ENCODE data around the gene UNC5C.

The UNC5C gene

GRCh38 chr4:95217197-95217596, 331.6 kb downstream of the UNC5C start:
- H3K27me3 ChIP-seq (ENCODE audit: control insufficient read depth, insufficient read depth, low read length): no peaks in the 10 kb centered on the region
- no peaks in the 10 kb centered on the region for H3K9me3 ChIP-seq (ENCODE audit: control insufficient read depth, insufficient read depth, low read length)
- no peaks in the 10 kb centered on the region for H3K36me3 ChIP-seq (ENCODE audit: control insufficient read depth, insufficient read depth, low read length)
- no peak overlapping the region for H3K9ac ChIP-seq (ENCODE audit: low read depth, low read length)
- H3K4me1 ChIP-seq (ENCODE audit: control insufficient read depth, insufficient read depth, low read length): peaks cover 2% of the 10 kb centered on the region; the same call in 1 of the 2 replicates
- no peak overlapping the region for H3K27ac ChIP-seq (ENCODE audit: low read depth, low read length)
- no peak overlapping the region for H3K4me3 ChIP-seq (ENCODE audit: low read depth, low read length)

- Histone ChIP-seq H3K36me3 (ENCODE audit: control insufficient read depth, insufficient read depth, low read length) (no peaks in the 10 kb centered on the region), H3K27ac (ENCODE audit: low read depth, low read length) (no peak overlapping the region), H3K4me1 (ENCODE audit: control insufficient read depth, insufficient read depth, low read length) (peaks cover 2% of the 10 kb centered on the region; the same call in 1 of the 2 replicates), H3K9me3 (ENCODE audit: control insufficient read depth, insufficient read depth, low read length) (no peaks in the 10 kb centered on the region), H3K4me3 (ENCODE audit: low read depth, low read length) (no peak overlapping the region), H3K9ac (ENCODE audit: low read depth, low read length) (no peak overlapping the region), H3K27me3 (ENCODE audit: control insufficient read depth, insufficient read depth, low read length) (no peaks in the 10 kb centered on the region)
Measured at GRCh38 chr4:95216636-95217035, 332.1 kb downstream of the UNC5C start.

GRCh38 chr4:95215991-95216605, 332.7 kb downstream of the UNC5C start:
- Histone ChIP-seq H3K9ac (ENCODE audit: low read depth, low read length) (no peak overlapping the region), H3K27me3 (ENCODE audit: control insufficient read depth, insufficient read depth, low read length) (no peaks in the 10 kb centered on the region), H3K4me3 (ENCODE audit: low read depth, low read length) (no peak overlapping the region), H3K27ac (ENCODE audit: low read depth, low read length) (no peak overlapping the region), H3K36me3 (ENCODE audit: control insufficient read depth, insufficient read depth, low read length) (no peaks in the 10 kb centered on the region), H3K4me1 (ENCODE audit: control insufficient read depth, insufficient read depth, low read length) (peaks cover 2% of the 10 kb centered on the region; the same call in 1 of the 2 replicates), H3K9me3 (ENCODE audit: control insufficient read depth, insufficient read depth, low read length) (no peaks in the 10 kb centered on the region)

- Histone ChIP-seq H3K4me3 (ENCODE audit: low read depth, low read length) (no peak overlapping the region), H3K4me1 (ENCODE audit: control insufficient read depth, insufficient read depth, low read length) (peaks cover 2% of the 10 kb centered on the region; the same call in 1 of the 2 replicates), H3K27me3 (ENCODE audit: control insufficient read depth, insufficient read depth, low read length) (no peaks in the 10 kb centered on the region), H3K27ac (ENCODE audit: low read depth, low read length) (no peak overlapping the region), H3K9ac (ENCODE audit: low read depth, low read length) (no peak overlapping the region), H3K36me3 (ENCODE audit: control insufficient read depth, insufficient read depth, low read length) (no peaks in the 10 kb centered on the region), H3K9me3 (ENCODE audit: control insufficient read depth, insufficient read depth, low read length) (no peaks in the 10 kb centered on the region)
Measured at GRCh38 chr4:95215043-95215442, 333.7 kb downstream of the UNC5C start.

- no peaks in the 10 kb centered on the region for H3K36me3 ChIP-seq (ENCODE audit: control insufficient read depth, insufficient read depth, low read length)
- H3K9ac ChIP-seq (ENCODE audit: low read depth, low read length): no peak overlapping the region
- H3K27me3 ChIP-seq (ENCODE audit: control insufficient read depth, insufficient read depth, low read length): no peaks in the 10 kb centered on the region
- H3K4me1 ChIP-seq (ENCODE audit: control insufficient read depth, insufficient read depth, low read length): peaks cover 2% of the 10 kb centered on the region; the same call in 1 of the 2 replicates
- H3K4me3 ChIP-seq (ENCODE audit: low read depth, low read length): no peak overlapping the region
- H3K9me3 ChIP-seq (ENCODE audit: control insufficient read depth, insufficient read depth, low read length): no peaks in the 10 kb centered on the region
- H3K27ac ChIP-seq (ENCODE audit: low read depth, low read length): no peak overlapping the region
Measured at GRCh38 chr4:95214408-95214807, 334.4 kb downstream of the UNC5C start.

- no peak overlapping the region for H3K4me3 ChIP-seq (ENCODE audit: low read depth, low read length)
- H3K27me3 ChIP-seq (ENCODE audit: control insufficient read depth, insufficient read depth, low read length): no peaks in the 10 kb centered on the region
- H3K27ac ChIP-seq (ENCODE audit: low read depth, low read length): no peak overlapping the region
- H3K4me1 ChIP-seq (ENCODE audit: control insufficient read depth, insufficient read depth, low read length): peaks cover 2% of the 10 kb centered on the region; the same call in 1 of the 2 replicates
- H3K9me3 ChIP-seq (ENCODE audit: control insufficient read depth, insufficient read depth, low read length): no peaks in the 10 kb centered on the region
- H3K36me3 ChIP-seq (ENCODE audit: control insufficient read depth, insufficient read depth, low read length): no peaks in the 10 kb centered on the region
- no peak overlapping the region for H3K9ac ChIP-seq (ENCODE audit: low read depth, low read length)
Measured at GRCh38 chr4:95213366-95213765, 335.4 kb downstream of the UNC5C start.

- no peaks in the 10 kb centered on the region for H3K27me3 ChIP-seq (ENCODE audit: control insufficient read depth, insufficient read depth, low read length)
- no peaks in the 10 kb centered on the region for H3K9me3 ChIP-seq (ENCODE audit: control insufficient read depth, insufficient read depth, low read length)
- H3K4me1 ChIP-seq (ENCODE audit: control insufficient read depth, insufficient read depth, low read length): peaks cover 2% of the 10 kb centered on the region; the same call in 1 of the 2 replicates
- H3K36me3 ChIP-seq (ENCODE audit: control insufficient read depth, insufficient read depth, low read length): no peaks in the 10 kb centered on the region
- H3K4me3 ChIP-seq (ENCODE audit: low read depth, low read length): no peak overlapping the region
- H3K27ac ChIP-seq (ENCODE audit: low read depth, low read length): no peak overlapping the region
- no peak overlapping the region for H3K9ac ChIP-seq (ENCODE audit: low read depth, low read length)
Measured at GRCh38 chr4:95212692-95213091, 336.1 kb downstream of the UNC5C start.

- no peak overlapping the region for H3K4me3 ChIP-seq (ENCODE audit: low read depth, low read length)
- no peak overlapping the region for H3K9ac ChIP-seq (ENCODE audit: low read depth, low read length)
- no peaks in the 10 kb centered on the region; the same call in 1 of the 2 replicates for H3K4me1 ChIP-seq (ENCODE audit: control insufficient read depth, insufficient read depth, low read length)
- no peaks in the 10 kb centered on the region for H3K9me3 ChIP-seq (ENCODE audit: control insufficient read depth, insufficient read depth, low read length)
- no peaks in the 10 kb centered on the region for H3K27me3 ChIP-seq (ENCODE audit: control insufficient read depth, insufficient read depth, low read length)
- no peak overlapping the region for H3K27ac ChIP-seq (ENCODE audit: low read depth, low read length)
- H3K36me3 ChIP-seq (ENCODE audit: control insufficient read depth, insufficient read depth, low read length): no peaks in the 10 kb centered on the region
Measured at GRCh38 chr4:95209927-95210326, 338.8 kb downstream of the UNC5C start.

GRCh38 chr4:95204873-95205272, 343.9 kb downstream of the UNC5C start:
- peaks cover 3% of the 10 kb centered on the region for H3K4me1 ChIP-seq (ENCODE audit: control insufficient read depth, insufficient read depth, low read length)
- no peak overlapping the region for H3K9ac ChIP-seq (ENCODE audit: low read depth, low read length)
- H3K9me3 ChIP-seq (ENCODE audit: control insufficient read depth, insufficient read depth, low read length): no peaks in the 10 kb centered on the region
- H3K4me3 ChIP-seq (ENCODE audit: low read depth, low read length): no peak overlapping the region
- no peaks in the 10 kb centered on the region for H3K27me3 ChIP-seq (ENCODE audit: control insufficient read depth, insufficient read depth, low read length)
- no peaks in the 10 kb centered on the region for H3K36me3 ChIP-seq (ENCODE audit: control insufficient read depth, insufficient read depth, low read length)
- H3K27ac ChIP-seq (ENCODE audit: low read depth, low read length): no peak overlapping the region

GRCh38 chr4:95204267-95204844, 344.4 kb downstream of the UNC5C start:
- Histone ChIP-seq H3K27ac (ENCODE audit: low read depth, low read length) (no peak overlapping the region), H3K36me3 (ENCODE audit: control insufficient read depth, insufficient read depth, low read length) (no peaks in the 10 kb centered on the region), H3K27me3 (ENCODE audit: control insufficient read depth, insufficient read depth, low read length) (no peaks in the 10 kb centered on the region), H3K9me3 (ENCODE audit: control insufficient read depth, insufficient read depth, low read length) (no peaks in the 10 kb centered on the region), H3K9ac (ENCODE audit: low read depth, low read length) (no peak overlapping the region), H3K4me3 (ENCODE audit: low read depth, low read length) (no peak overlapping the region), H3K4me1 (ENCODE audit: control insufficient read depth, insufficient read depth, low read length) (peaks cover 3% of the 10 kb centered on the region; the same call in 1 of the 2 replicates)

GRCh38 chr4:95198961-95199360, 349.8 kb downstream of the UNC5C start:
- Histone ChIP-seq H3K9ac (ENCODE audit: low read depth, low read length) (no peak overlapping the region), H3K27me3 (ENCODE audit: control insufficient read depth, insufficient read depth, low read length) (no peaks in the 10 kb centered on the region), H3K36me3 (ENCODE audit: control insufficient read depth, insufficient read depth, low read length) (no peaks in the 10 kb centered on the region)

More at GRCh38 chr4:95198961-95199360, 349.8 kb downstream of the UNC5C start:
- H3K4me1 ChIP-seq (ENCODE audit: control insufficient read depth, insufficient read depth, low read length): no peaks in the 10 kb centered on the region
- no peak overlapping the region for H3K4me3 ChIP-seq (ENCODE audit: low read depth, low read length)
- no peaks in the 10 kb centered on the region for H3K9me3 ChIP-seq (ENCODE audit: control insufficient read depth, insufficient read depth, low read length)
- H3K27ac ChIP-seq (ENCODE audit: low read depth, low read length): no peak overlapping the region
